Stimulated activated CD8-positive, alpha-beta memory T cell treated with anti-CD3 and anti-CD28 coated beads, Interleukin-15, amount 100 ng/mL, for 24 hours (primary cell): Measurements from ENCODE around the gene DIAPH1.

Experiments
- DNase-seq: peaks from one replicate; pipeline ENCODE4 v3.0.0-alpha.2; 2020; ENCODE audit warnings: low read depth

DIAPH1 gene

GRCh38 chr5:141506381-141507155, 112.2 kb downstream of the DIAPH1 start:
- DNase-seq = no peak

- DNase-seq = no peak
Observed at GRCh38 chr5:141504216-141504615, 114.6 kb downstream of the DIAPH1 start.

- no peak for DNase-seq
Observed at GRCh38 chr5:141503681-141504080, 115.1 kb downstream of the DIAPH1 start.

GRCh38 chr5:141501761-141502160, 117.0 kb downstream of the DIAPH1 start:
- DNase-seq = no peak

- no peak for DNase-seq
Observed at GRCh38 chr5:141496038-141496437, 122.8 kb downstream of the DIAPH1 start.

GRCh38 chr5:141495453-141495811, 123.4 kb downstream of the DIAPH1 start:
- DNase-seq = no peak

GRCh38 chr5:141494761-141495452, 123.9 kb downstream of the DIAPH1 start:
- no peak for DNase-seq

- DNase-seq = no peak
Observed at GRCh38 chr5:141493500-141494422, 125.0 kb downstream of the DIAPH1 start.

- DNase-seq = no peak
Observed at GRCh38 chr5:141492168-141492885, 126.5 kb downstream of the DIAPH1 start.

GRCh38 chr5:141491323-141492167, 127.3 kb downstream of the DIAPH1 start:
- no peak for DNase-seq

GRCh38 chr5:141490771-141491170, 128.0 kb downstream of the DIAPH1 start:
- DNase-seq = no peak

- no peak for DNase-seq
Observed at GRCh38 chr5:141490271-141490670, 128.5 kb downstream of the DIAPH1 start.

- DNase-seq = no peak
Observed at GRCh38 chr5:141489841-141490240, 129.0 kb downstream of the DIAPH1 start.

GRCh38 chr5:141488591-141489561, 129.9 kb downstream of the DIAPH1 start, which contains the start of gene PCDHGC5:
TSS of gene PCDHGC5 (plus strand) at chr5:141489081. CDS start at chr5:141489241, 160 bp downstream.
- no peak for DNase-seq

GRCh38 chr5:141487131-141487530, 131.7 kb downstream of the DIAPH1 start:
- DNase-seq = no peak

GRCh38 chr5:141486091-141486490, 132.7 kb downstream of the DIAPH1 start:
- DNase-seq = no peak

GRCh38 chr5:141485321-141486055, 133.3 kb downstream of the DIAPH1 start:
- DNase-seq = no peak

- DNase-seq = no peak
Observed at GRCh38 chr5:141484641-141485311, 134.0 kb downstream of the DIAPH1 start, which contains the start of gene PCDHGC4. TSS of gene PCDHGC4 (plus strand) at chr5:141485030. CDS start at chr5:141485174, 144 bp downstream.
